ENCODE data around the gene PDK2.

DNA sequence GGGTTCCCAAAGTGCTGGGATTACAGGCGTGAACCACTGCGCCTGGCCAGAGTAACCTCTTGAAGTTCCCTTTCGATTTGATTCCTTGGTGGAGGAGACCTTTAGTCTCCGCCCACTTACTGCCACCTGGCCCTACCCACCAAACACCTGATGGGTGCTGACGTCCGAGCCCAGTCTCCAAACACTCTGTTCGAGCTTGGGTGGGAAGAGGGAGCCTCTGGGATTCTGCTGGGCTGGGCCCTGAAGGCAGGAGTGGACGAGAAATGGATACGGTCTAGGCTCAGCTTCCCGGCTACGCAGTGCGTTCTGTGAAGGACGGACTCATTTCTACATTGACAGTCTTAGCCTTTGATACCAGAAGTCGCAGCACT, 40.1 kb upstream of the PDK2 start:
- TF ChIP-seq POLR2A (IDR thresholded peaks at IDR 0.05; ENCODE audit: low read depth, low read length) (no peak), POLR2AphosphoS5 (IDR thresholded peaks at IDR 0.05; ENCODE audit: low read depth, low read length) (no peak), TAF1 (IDR thresholded peaks at IDR 0.05; ENCODE audit: borderline replicate concordance, low read depth, low read length) (no peak)
